H1 (cell line): ENCODE results near the gene ADCY1. TPM values are rescaled to one million over a fixed set of nuclear protein-coding genes. Genes with fewer than 3 reads are reported as not detected.
"Not testable (repeated sequence)": the region's sequence is repeated elsewhere in the genome, so short reads cannot be mapped to it uniquely, and the experiment has no call there.

Experiments
- CTCF ChIA-PET: fragments of 300-600 bp; sonication (Branson Sonifier 250); formaldehyde crosslinking; loops from one replicate; lab custom pipeline; 2021; ENCODE audit not compliant: partially characterized antibody; lab: Charles Lee
- POLR2A ChIA-PET: fragments of 300-600 bp; sonication (Branson Sonifier 250); formaldehyde crosslinking; loops from one replicate; lab custom pipeline; 2021; ENCODE audit warnings: inconsistent platforms; ENCODE audit not compliant: partially characterized antibody; lab: Charles Lee
- DNase-seq, 2 experiments: peaks; one replicate each; pipeline versions ENCODE4 v3.0.0 to v3.0.0-alpha.2; 2010 to 2022; ENCODE audit warnings: low spot score in 2 of 2, low read depth in 1 of 2, mixed read lengths in 1 of 2
- FAIRE-seq: peaks from 2 replicates; lab custom pipeline; 2011; peaks lifted over from hg19 to GRCh38; lab: Jason Lieb, UNC
- H2AFZ ChIP-seq: 2 replicates; pipeline ENCODE4 v1.8.1; 2012; ENCODE audit warnings: low read length, inconsistent platforms
- H2AK5ac ChIP-seq: 2 replicates; pipeline ENCODE4 v1.6.1; 2013; ENCODE audit warnings: low read depth, low read length
- H2BK120ac ChIP-seq: replicated peaks from 2 replicates; pipeline ENCODE3; 2013; ENCODE audit warnings: low read depth, low read length, inconsistent platforms
- H2BK12ac ChIP-seq: 2 replicates; pipeline ENCODE4 v1.6.1; 2013; ENCODE audit warnings: low read depth, low read length
- H2BK15ac ChIP-seq: 2 replicates; pipeline ENCODE4 v1.6.1; 2013; ENCODE audit warnings: low read length
- H2BK20ac ChIP-seq: 2 replicates; pipeline ENCODE4 v1.6.1; 2013; ENCODE audit warnings: low read length
- H2BK5ac ChIP-seq: 2 replicates; pipeline ENCODE4 v1.6.1; 2013; ENCODE audit warnings: low read depth, low read length
- H3K14ac ChIP-seq: 2 replicates; pipeline ENCODE4 v1.6.1; 2013; ENCODE audit warnings: inconsistent platforms; ENCODE audit not compliant: insufficient read length
- H3K18ac ChIP-seq: 2 replicates; pipeline ENCODE4 v1.6.1; 2013; ENCODE audit warnings: low read length; ENCODE audit errors: extremely low read depth
- H3K23ac ChIP-seq: 2 replicates; pipeline ENCODE4 v1.6.1; 2013; ENCODE audit warnings: inconsistent platforms; ENCODE audit not compliant: insufficient read length
- H3K23me2 ChIP-seq: 2 replicates; pipeline ENCODE4 v1.6.1; 2013; ENCODE audit warnings: low read depth, low read length
- H3K27ac ChIP-seq: 2 replicates; pipeline ENCODE4 v1.6.1; 2011; ENCODE audit warnings: low read depth, low read length, inconsistent platforms
- H3K27me3 ChIP-seq, 4 experiments: replicated peaks in 1 of 4; 1 replicate in 1 of 4; 2 replicates in 3 of 4; pipeline versions ENCODE4 v1.6.1 to v1.8.1; 2011 to 2013; ENCODE audit warnings: low read length in 3 of 4, mild to moderate bottlenecking in 3 of 4, inconsistent platforms in 2 of 4, mixed read lengths in 2 of 4, moderate library complexity in 1 of 4; ENCODE audit not compliant: control insufficient read depth in 3 of 4, insufficient read depth in 3 of 4; ENCODE audit errors: extremely low read depth in 1 of 4
- H3K36me3 ChIP-seq, 4 experiments: 2 replicates each; pipeline versions ENCODE4 v1.6.1 to v1.8.1; 2011 to 2013; ENCODE audit warnings: mild to moderate bottlenecking in 4 of 4, low read length in 3 of 4, moderate library complexity in 2 of 4, control low read depth in 1 of 4, inconsistent platforms in 1 of 4; ENCODE audit not compliant: insufficient read depth in 4 of 4, control insufficient read depth in 2 of 4
- H3K4ac ChIP-seq: replicated peaks from 2 replicates; pipeline ENCODE3; 2013; ENCODE audit warnings: low read length, low read depth, mixed read lengths, inconsistent platforms; ENCODE audit not compliant: insufficient read length
- H3K4me1 ChIP-seq, 4 experiments: replicated peaks in 1 of 4; 1 replicate in 1 of 4; 2 replicates in 3 of 4; pipeline versions ENCODE4 v1.6.1 to v1.8.1; 2011 to 2013; ENCODE audit warnings: low read length in 3 of 4, inconsistent platforms in 2 of 4, mixed read lengths in 1 of 4; ENCODE audit not compliant: insufficient read depth in 4 of 4, control insufficient read depth in 3 of 4
- H3K4me2 ChIP-seq, 2 experiments: 2 replicates each; pipeline versions ENCODE4 v1.6.1 to v1.8.1; 2011 to 2013; ENCODE audit warnings: low read depth in 2 of 2, low read length in 2 of 2, control low read depth in 1 of 2, inconsistent platforms in 1 of 2, mild to moderate bottlenecking in 1 of 2; ENCODE audit not compliant: insufficient read depth in 1 of 2
- H3K4me3 ChIP-seq, 4 experiments: fragments of 200-600, 300-600 bp in 1 of 4; sonication (generic), shearing (Covaris generic), sonication (Bioruptor Twin) in 1 of 4; 2 replicates each; pipeline versions ENCODE4 v1.5.1 to v1.8.1; 2011 to 2016; ENCODE audit warnings: low read length in 4 of 4, low read depth in 3 of 4, control low read depth in 2 of 4, inconsistent platforms in 2 of 4, mild to moderate bottlenecking in 2 of 4, mixed read lengths in 1 of 4, moderate library complexity in 1 of 4; ENCODE audit not compliant: insufficient read depth in 2 of 4; ENCODE audit errors: extremely low read depth in 1 of 4
- H3K56ac ChIP-seq: replicated peaks from 2 replicates; pipeline ENCODE3; 2013; ENCODE audit warnings: low read depth, mild to moderate bottlenecking, mixed read lengths, low read length, inconsistent platforms; ENCODE audit not compliant: insufficient read length
- H3K79me1 ChIP-seq: 2 replicates; pipeline ENCODE4 v1.6.1; 2013; ENCODE audit warnings: low read depth, low read length, control low read depth
- H3K79me2 ChIP-seq, 2 experiments: 2 replicates each; pipeline versions ENCODE4 v1.6.1 to v1.8.1; 2012 to 2013; ENCODE audit warnings: low read length in 2 of 2, mild to moderate bottlenecking in 2 of 2, inconsistent platforms in 1 of 2; ENCODE audit not compliant: insufficient read depth in 2 of 2, control insufficient read depth in 1 of 2
- H3K9ac ChIP-seq, 4 experiments: replicated peaks in 1 of 4; 1 replicate in 1 of 4; 2 replicates in 3 of 4; pipeline versions ENCODE4 v1.6.1 to v1.8.1; 2011 to 2013; ENCODE audit warnings: low read depth in 3 of 4, low read length in 3 of 4, control low read depth in 2 of 4, mild to moderate bottlenecking in 2 of 4, moderate library complexity in 2 of 4, inconsistent platforms in 1 of 4; ENCODE audit errors: extremely low read depth in 1 of 4
- H3K9me3 ChIP-seq, 2 experiments: 2 replicates each; pipeline versions ENCODE4 v1.6.1 to v1.8.1; 2012 to 2013; ENCODE audit warnings: mild to moderate bottlenecking in 2 of 2, moderate library complexity in 2 of 2, control low read depth in 1 of 2, inconsistent platforms in 1 of 2, low read depth in 1 of 2, low read length in 1 of 2, mixed read lengths in 1 of 2; ENCODE audit not compliant: insufficient read depth in 2 of 2
- H4K20me1 ChIP-seq, 2 experiments: replicated peaks in 1 of 2; 2 replicates each; pipeline versions ENCODE3 to v1.8.1; 2011 to 2013; ENCODE audit warnings: inconsistent platforms in 2 of 2, low read length in 2 of 2, mild to moderate bottlenecking in 1 of 2; ENCODE audit not compliant: insufficient read depth in 2 of 2, control insufficient read depth in 1 of 2
- H4K5ac ChIP-seq: 2 replicates; pipeline ENCODE4 v1.6.1; 2013; ENCODE audit warnings: low read length, low read depth, mixed read lengths, inconsistent platforms; ENCODE audit not compliant: insufficient read length
- H4K8ac ChIP-seq: 2 replicates; pipeline ENCODE4 v1.8.0; 2013; ENCODE audit warnings: mild to moderate bottlenecking, moderate library complexity, low read length, inconsistent platforms; ENCODE audit not compliant: insufficient read depth; ENCODE audit errors: extremely low read depth
- H4K91ac ChIP-seq: replicated peaks from 2 replicates; pipeline ENCODE3; 2013; ENCODE audit warnings: low read length, mixed read lengths, inconsistent platforms; ENCODE audit not compliant: insufficient read length
- WGBS, 2 experiments: shearing (Covaris generic) in 1 of 2; methylation state at CpG; one replicate each; pipeline versions ENCODE4 v1.1.6 to v1.1.7; 2013 to 2015; ENCODE audit warnings: low lambda C conversion rate in 2 of 2, mixed read lengths in 2 of 2, inconsistent platforms in 1 of 2, low coverage in 1 of 2, missing lambda C conversion rate in 1 of 2; ENCODE audit not compliant: insufficient replicate concordance in 2 of 2, insufficient coverage in 1 of 2, insufficient read length in 1 of 2; ENCODE audit errors: extremely low coverage in 1 of 2, missing lambda C conversion rate in 1 of 2; 5-methylcytosine and 5-hydroxymethylcytosine counted together
- polyA plus RNA-seq, 7 experiments: library from polyadenylated mRNA; depleted of rRNA in 3 of 7; stranded (reverse) in 5 of 7; unstranded in 2 of 7; fragments of >200 nt in 5 of 7; fragments of 200-250 nt in 2 of 7; gene quantifications; 1 replicate in 5 of 7; 2 replicates in 1 of 7; 4 replicates in 1 of 7; pipeline versions ENCODE4 v1.2.1 to v1.2.3, GENCODE V29; 2011 to 2013; ENCODE audit warnings: missing spikeins in 2 of 7, mixed read lengths in 2 of 7
- total RNA-seq: library from RNA; stranded (reverse); fragmentation: NEBNext Ultra II Directional; extraction: Animal tissue kit (Norgen Biotek cat#: 25700); gene quantifications from 2 replicates; pipeline ENCODE4 v1.2.1, GENCODE V29; 2021

ADCY1 gene
- total and polyA plus RNA-seq, 2 of the 8 experiments (the other 6 are each of a cell fraction or from before 2014, with no cell fraction given): 7.9 to 26.9 TPM

DNA sequence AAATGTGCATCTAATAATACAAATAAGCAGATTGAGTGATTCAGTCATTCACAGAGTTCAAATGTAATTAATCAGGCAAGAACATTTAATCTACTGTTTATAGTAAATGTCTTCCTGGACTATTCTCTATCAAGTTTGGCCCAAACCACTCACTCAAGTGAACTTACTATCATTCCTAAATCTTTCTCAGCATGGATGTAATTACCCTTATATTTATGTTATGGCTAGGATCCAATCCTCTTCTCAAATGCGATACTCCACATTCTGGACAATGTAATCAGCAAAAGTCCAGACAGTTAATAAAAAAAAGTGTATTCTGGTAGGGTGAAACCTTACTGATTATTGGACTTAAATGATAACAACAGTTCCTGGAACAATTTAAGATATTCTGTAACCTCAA, 185.3 kb downstream of the ADCY1 start:
- H2BK20ac ChIP-seq, H2BK12ac ChIP-seq, H3K23me2 ChIP-seq, POLR2A ChIA-PET, H2BK15ac ChIP-seq, H3K36me3 ChIP-seq, H2AK5ac ChIP-seq, H3K4me3 ChIP-seq, H2BK5ac ChIP-seq, H3K9ac ChIP-seq, H3K18ac ChIP-seq, H4K5ac ChIP-seq, H2AFZ ChIP-seq, H4K8ac ChIP-seq, DNase-seq, H3K27ac ChIP-seq, H3K79me1 ChIP-seq, H4K20me1 ChIP-seq, H3K23ac ChIP-seq, H3K4me1 ChIP-seq, H3K4ac ChIP-seq, H2BK120ac ChIP-seq, H3K9me3 ChIP-seq, H3K27me3 ChIP-seq, H3K4me2 ChIP-seq, H3K14ac ChIP-seq, FAIRE-seq, CTCF ChIA-PET, H3K79me2 ChIP-seq, H4K91ac ChIP-seq, H3K56ac ChIP-seq: not testable (repeated sequence)
- WGBS, 2 experiments: 95% methylated on average over 1 of the region's 1 CpG; no CpG with 5 or more reads in 1 of the 2 experiments

DNA sequence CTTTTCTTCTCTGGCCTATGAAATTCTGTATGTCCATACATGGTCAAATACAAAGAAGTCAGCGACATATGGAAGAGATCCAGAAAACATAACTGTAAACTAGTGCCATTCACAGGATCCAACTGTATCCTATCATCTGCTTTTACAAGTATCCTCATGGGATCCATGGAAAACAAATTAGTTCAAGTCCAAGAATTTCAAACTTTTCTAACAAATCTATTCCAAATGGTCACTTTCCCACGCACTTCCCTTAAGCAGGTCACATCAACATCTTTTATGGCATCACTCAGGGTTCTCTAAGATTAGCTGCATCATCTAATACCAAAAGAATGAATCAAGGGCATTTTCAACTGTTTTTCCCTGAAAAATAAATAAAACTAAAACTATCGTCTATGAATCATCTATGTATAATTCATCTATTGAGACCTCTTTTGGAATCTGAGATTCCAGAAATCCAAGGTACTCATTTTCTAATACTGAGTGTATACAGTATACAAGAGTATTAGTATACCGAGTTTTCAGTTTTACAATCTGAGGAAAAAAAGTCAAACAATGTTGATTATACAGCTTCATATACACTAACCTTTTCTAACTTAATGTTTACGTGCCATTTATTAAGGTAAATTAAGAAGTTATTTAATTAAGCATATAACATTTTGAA, 187.5 kb downstream of the ADCY1 start:
- FAIRE-seq, H3K4me1 ChIP-seq, H2BK120ac ChIP-seq, H3K79me1 ChIP-seq, H4K8ac ChIP-seq, H2BK5ac ChIP-seq, H4K5ac ChIP-seq, H2AK5ac ChIP-seq, H3K79me2 ChIP-seq, H3K9me3 ChIP-seq, DNase-seq, H4K91ac ChIP-seq, H2BK12ac ChIP-seq, H3K56ac ChIP-seq, H3K27me3 ChIP-seq, H3K23me2 ChIP-seq, H3K27ac ChIP-seq, H3K9ac ChIP-seq, H2AFZ ChIP-seq, H3K4ac ChIP-seq, H4K20me1 ChIP-seq, H3K18ac ChIP-seq, H3K4me3 ChIP-seq, H2BK20ac ChIP-seq, POLR2A ChIA-PET, H3K36me3 ChIP-seq, H3K4me2 ChIP-seq, H2BK15ac ChIP-seq, H3K23ac ChIP-seq, H3K14ac ChIP-seq: not testable (repeated sequence)
- CTCF ChIA-PET: interaction anchor here (0.7 kb wide), 1 partner anchor 127 kb away, joined by 3 read pairs; no protein-coding TSS in a partner anchor
- WGBS, 2 experiments: 84% methylated on average over 5 of the region's 5 CpGs; no CpG with 5 or more reads in 1 of the 2 experiments
